Psoas muscle (tissue), 8 donors: Measurements from ENCODE around the gene NAA20. TPM values are rescaled to one million over a fixed set of nuclear protein-coding genes. Genes with fewer than 3 reads are reported as not detected.

Source experiments
- ATAC-seq, 4 donors: fragments of 200-7000 bp; cut with Tn5 transposase; one replicate each; pipeline ENCODE4 v1.9.1; 2020; ENCODE audit warnings: moderate library complexity in 3 of 4, mild to moderate bottlenecking in 2 of 4
- DNase-seq, 2 donors: peaks; one replicate each; pipeline ENCODE4 v3.0.0-alpha.2; 2020
- H3K27ac ChIP-seq: fragments of 200-600 bp; one replicate; pipeline ENCODE4 v1.8.0; 2022
- H3K27me3 ChIP-seq, 3 donors: fragments of 200-600 bp in 1 of 3; one replicate each; pipeline versions ENCODE4 v1.6.1 to v1.8.0; 2013 to 2022; ENCODE audit warnings: low read length in 2 of 3, mild to moderate bottlenecking in 2 of 3, moderate library complexity in 1 of 3; ENCODE audit not compliant: insufficient read depth in 3 of 3
- H3K36me3 ChIP-seq, 2 donors: fragments of 200-600 bp in 1 of 2; one replicate each; pipeline versions ENCODE4 v1.6.1 to v1.8.0; 2013 to 2022; ENCODE audit warnings: low read depth in 1 of 2, mild to moderate bottlenecking in 1 of 2, moderate library complexity in 1 of 2; ENCODE audit not compliant: insufficient read depth in 1 of 2
- H3K4me1 ChIP-seq: fragments of 200-600 bp; one replicate; pipeline ENCODE4 v1.8.0; 2022
- H3K4me3 ChIP-seq: fragments of 200-600 bp; one replicate; pipeline ENCODE4 v1.8.0; 2022; ENCODE audit warnings: mild to moderate bottlenecking
- H3K9me3 ChIP-seq: fragments of 200-600 bp; one replicate; pipeline ENCODE4 v1.8.0; 2022
- WGBS, 3 donors: extraction: QIAGEN DNeasy Blood & Tissue Kit; methylation state at CpG; one replicate each; pipeline versions ENCODE4 v1.1.6 to v1.1.7; 2013; 5-methylcytosine and 5-hydroxymethylcytosine counted together
- intact Hi-C, 2 donors: fragments of 100-400 bp; cut with DNase I; formaldehyde crosslinking; loops; one replicate each; pipeline versions ENCODE4 v1.11.0 to v1.14.2; 2022
- polyA plus RNA-seq, 3 donors: library from polyadenylated mRNA; stranded (reverse); fragments of 200-250 nt; gene quantifications; one replicate each; pipeline ENCODE4 v1.2.3, GENCODE V29; 2013
- total RNA-seq, 4 donors: library from RNA; stranded (reverse); fragmentation: NEBNext Ultra II Directional in 2 of 4; extraction: Animal tissue kit (Norgen Biotek cat#: 25700) in 2 of 4; gene quantifications; one replicate each; pipeline versions ENCODE4 v1.2.1 to v1.2.4, GENCODE V29; 2021 to 2023
- TF ChIP-seq, protein P1 (sequence below): fragments of 200-600 bp; IDR thresholded peaks from one replicate; pipeline ENCODE4 v1.8.0; 2022; ENCODE audit warnings: antibody characterized with exemption
- donor health status: healthy with polysubstance abuse.
- donor health status: DM: no; HTN: no; CAD: no; lungs with moderate emphysema.
- donor health status: Bipolar disorder and iron deficiency.
- donor health status: healthy.
- donor health status: DM: yes; HTN: yes; CAD: no.
- donor health status: DM: no; HTN: no; CAD: no.
- donor health status: DM: no; HTN: no; CAD: no.
- donor health status: DM: yes; HTN: yes; CAD: no.

NAA20 gene
- total and polyA plus RNA-seq, 7 donors = 64.2 to 121 (median 95.4) TPM

GRCh38 chr20:20036756-20037155, 19.6 kb downstream of the NAA20 start:
- ATAC-seq (no peak), DNase-seq (no peak)
- intact Hi-C loops = no loop called here
- Histone ChIP-seq H3K27me3 (no peaks in the 10 kb centered on the region), H3K27ac (no peak overlapping the region), H3K4me1 (no peaks in the 10 kb centered on the region), H3K9me3 (no peaks in the 10 kb centered on the region), H3K4me3 (no peak overlapping the region), H3K36me3 (peaks cover 18 to 99% of the 10 kb centered on the region in 2 donors)
- WGBS, 3 donors = 84 to 88% (median 87%) methylated on average over 3 of the region's 3 CpGs
- TF ChIP-seq, protein P1, sequence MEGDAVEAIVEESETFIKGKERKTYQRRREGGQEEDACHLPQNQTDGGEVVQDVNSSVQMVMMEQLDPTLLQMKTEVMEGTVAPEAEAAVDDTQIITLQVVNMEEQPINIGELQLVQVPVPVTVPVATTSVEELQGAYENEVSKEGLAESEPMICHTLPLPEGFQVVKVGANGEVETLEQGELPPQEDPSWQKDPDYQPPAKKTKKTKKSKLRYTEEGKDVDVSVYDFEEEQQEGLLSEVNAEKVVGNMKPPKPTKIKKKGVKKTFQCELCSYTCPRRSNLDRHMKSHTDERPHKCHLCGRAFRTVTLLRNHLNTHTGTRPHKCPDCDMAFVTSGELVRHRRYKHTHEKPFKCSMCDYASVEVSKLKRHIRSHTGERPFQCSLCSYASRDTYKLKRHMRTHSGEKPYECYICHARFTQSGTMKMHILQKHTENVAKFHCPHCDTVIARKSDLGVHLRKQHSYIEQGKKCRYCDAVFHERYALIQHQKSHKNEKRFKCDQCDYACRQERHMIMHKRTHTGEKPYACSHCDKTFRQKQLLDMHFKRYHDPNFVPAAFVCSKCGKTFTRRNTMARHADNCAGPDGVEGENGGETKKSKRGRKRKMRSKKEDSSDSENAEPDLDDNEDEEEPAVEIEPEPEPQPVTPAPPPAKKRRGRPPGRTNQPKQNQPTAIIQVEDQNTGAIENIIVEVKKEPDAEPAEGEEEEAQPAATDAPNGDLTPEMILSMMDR = no peak

- no peak for DNase-seq
- 63 to 69% (median 68%) methylated on average over 5 of the region's 5 CpGs for WGBS, 3 donors
- Histone ChIP-seq H3K36me3 (peaks cover 21 to 99% of the 10 kb centered on the region in 2 donors), H3K4me3 (no peak overlapping the region), H3K9me3 (no peaks in the 10 kb centered on the region), H3K27me3 (no peaks in the 10 kb centered on the region), H3K4me1 (no peaks in the 10 kb centered on the region), H3K27ac (no peak overlapping the region)
- intact Hi-C loops = no loop called here
- no peak for ATAC-seq
- TF ChIP-seq, protein P1 = no peak
These were observed 20.8 kb downstream of the NAA20 start for GRCh38 chr20:20037960-20038359.

DNA sequence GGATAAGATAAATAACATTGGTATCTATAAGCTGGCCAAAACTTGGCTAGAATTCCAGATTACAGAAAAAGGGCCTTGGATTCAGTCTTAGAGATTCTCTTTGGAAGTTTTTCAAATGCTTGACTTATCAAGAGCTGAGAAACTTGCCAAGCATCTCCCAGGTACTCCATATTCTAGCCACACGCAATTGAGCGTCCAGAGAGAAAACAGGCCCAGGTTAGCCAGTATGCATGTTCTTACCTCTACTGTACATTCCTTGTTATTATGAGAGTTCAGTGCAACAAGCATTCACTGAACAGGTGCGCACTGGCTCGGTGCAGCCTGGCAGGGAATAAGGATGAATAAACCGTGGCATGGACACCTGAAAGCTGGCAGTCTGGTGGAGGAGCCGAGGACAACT, 21.4 kb downstream of the NAA20 start:
- H3K4me3 ChIP-seq = no peak overlapping the region
- H3K36me3 ChIP-seq = peaks cover 19 to 99% of the 10 kb centered on the region in 2 donors
- intact Hi-C loops = no loop called here
- H3K4me1 ChIP-seq = no peaks in the 10 kb centered on the region
- ATAC-seq (no peak), DNase-seq (no peak)
- H3K27ac ChIP-seq = no peak overlapping the region
- H3K27me3 ChIP-seq = no peaks in the 10 kb centered on the region
- H3K9me3 ChIP-seq = no peaks in the 10 kb centered on the region
- 72 to 76% (median 75%) methylated on average over 6 of the region's 6 CpGs for WGBS, 3 donors
- TF ChIP-seq, protein P1 = no peak

GRCh38 chr20:20039752-20040387, 22.7 kb downstream of the NAA20 start:
- no peak overlapping the region for H3K27ac ChIP-seq
- no peak overlapping the region for H3K4me3 ChIP-seq
- ATAC-seq (no peak), DNase-seq (no peak)
- intact Hi-C loops = loop anchor here in 1 of 2 donors (10.0 kb wide), 1 partner anchor 535 kb away; no protein-coding TSS in a partner anchor
- no peaks in the 10 kb centered on the region for H3K27me3 ChIP-seq
- no peaks in the 10 kb centered on the region for H3K9me3 ChIP-seq
- TF ChIP-seq, protein P1 = no peak
- H3K36me3 ChIP-seq = peaks cover 17 to 100% of the 10 kb centered on the region in 2 donors
- no peaks in the 10 kb centered on the region for H3K4me1 ChIP-seq
- WGBS, 3 donors = 93% methylated on average over 6 of the region's 6 CpGs

DNA sequence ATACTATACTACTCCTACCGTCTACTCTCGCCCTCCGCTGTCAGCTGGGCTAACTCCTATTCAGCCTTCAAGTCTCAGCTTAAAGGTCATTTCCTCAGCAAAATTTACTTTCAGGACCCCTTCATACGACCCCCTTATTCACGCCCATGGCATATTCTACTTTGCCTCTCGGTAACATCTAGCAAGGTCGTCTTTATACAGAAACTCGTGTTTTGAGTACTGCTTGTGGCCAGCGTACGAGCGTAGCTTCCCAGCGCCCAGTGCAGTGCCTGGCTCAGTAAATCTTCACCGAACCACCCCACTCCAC, 34.6 kb downstream of the NAA20 start:
- peaks cover 9% of the 10 kb centered on the region for H3K4me1 ChIP-seq
- ATAC-seq (peak in 2 of 4 donors; percentile 1 to 11), DNase-seq (no peak)
- H3K27me3 ChIP-seq = no peaks in the 10 kb centered on the region
- no peaks in the 10 kb centered on the region for H3K9me3 ChIP-seq
- H3K4me3 ChIP-seq = peak overlapping the region; percentile 91
- peak overlapping the region; percentile 91 for H3K27ac ChIP-seq
- intact Hi-C loops = loop anchor here in 1 of 2 donors (5.0 kb wide), 1 partner anchor 34 kb away; the partner anchor contains the start of gene NAA20
- WGBS, 3 donors = 2 to 3% (median 2%) methylated on average over 13 of the region's 13 CpGs
- peaks cover 9 to 42% of the 10 kb centered on the region in 2 donors for H3K36me3 ChIP-seq
- TF ChIP-seq, protein P1 = no peak
